Stimulated activated CD8-positive, alpha-beta memory T cell treated with anti-CD3 and anti-CD28 coated beads, Interleukin-15, amount 100 ng/mL, for 48 hours (primary cell): ENCODE measurements around the gene MTCL1.

Experiments
- DNase-seq, 2 donors: peaks; one replicate each; pipeline ENCODE4 v3.0.0-alpha.2; 2020; ENCODE audit warnings: low read depth in 2 of 2

Gene MTCL1

GRCh38 chr18:8771930-8772329 lies 66.6 kb downstream of the MTCL1 start:
- no peak for DNase-seq

GRCh38 chr18:8773980-8774379 lies 68.6 kb downstream of the MTCL1 start:
- DNase-seq = no peak

DNA sequence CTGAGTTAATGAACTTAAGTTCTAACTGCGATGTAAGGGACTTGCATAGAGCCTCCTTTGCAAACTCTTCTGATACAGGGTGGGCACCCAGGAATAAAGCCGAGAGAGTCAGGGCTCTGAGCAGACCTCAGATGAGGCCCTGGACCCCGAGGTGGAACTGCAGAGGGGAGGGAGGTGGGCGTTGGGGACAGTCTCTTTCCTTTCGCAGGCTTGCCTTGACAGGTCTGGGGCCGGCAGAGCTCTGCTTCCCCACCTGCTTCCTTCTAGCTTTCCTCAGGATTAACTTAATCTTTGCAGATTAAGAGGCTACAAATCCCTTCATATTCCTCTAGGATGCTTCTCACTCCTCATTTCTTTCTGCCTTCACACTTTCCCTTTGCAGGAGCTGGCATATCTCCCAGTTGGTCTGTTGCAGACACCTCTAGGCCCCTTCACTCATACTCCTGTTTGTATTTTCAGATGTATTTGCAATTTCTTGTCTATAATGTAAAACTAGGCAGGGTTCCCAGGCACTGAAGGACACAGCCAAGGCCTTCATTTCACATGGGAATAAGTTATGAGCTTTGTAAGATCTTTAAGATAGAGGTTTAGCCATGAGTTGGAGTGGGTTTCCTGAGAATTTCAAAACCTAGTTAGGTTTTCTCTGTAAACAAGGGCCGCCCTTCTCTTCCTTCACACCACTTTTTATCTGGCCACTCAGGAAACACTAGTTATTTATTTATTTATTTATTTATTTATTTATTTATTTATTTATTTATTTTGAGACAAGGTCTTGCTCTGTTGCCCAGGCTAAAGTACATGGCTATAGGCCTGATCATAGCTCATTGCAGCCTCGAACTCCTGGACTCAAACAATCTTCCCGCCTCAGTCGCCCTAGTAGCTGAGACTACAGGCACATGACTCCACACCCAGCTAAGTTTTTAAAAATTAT lies 70.9 kb downstream of the MTCL1 start:
- DNase-seq = no peak

GRCh38 chr18:8777846-8778245 lies 72.5 kb downstream of the MTCL1 start:
- DNase-seq = no peak

- no peak for DNase-seq
These were observed 73.0 kb downstream of the MTCL1 start for GRCh38 chr18:8778386-8778785.

GRCh38 chr18:8778824-8779223 lies 73.5 kb downstream of the MTCL1 start:
- no peak for DNase-seq

- no peak for DNase-seq
These were observed 73.9 kb downstream of the MTCL1 start for GRCh38 chr18:8779251-8779650.

DNA sequence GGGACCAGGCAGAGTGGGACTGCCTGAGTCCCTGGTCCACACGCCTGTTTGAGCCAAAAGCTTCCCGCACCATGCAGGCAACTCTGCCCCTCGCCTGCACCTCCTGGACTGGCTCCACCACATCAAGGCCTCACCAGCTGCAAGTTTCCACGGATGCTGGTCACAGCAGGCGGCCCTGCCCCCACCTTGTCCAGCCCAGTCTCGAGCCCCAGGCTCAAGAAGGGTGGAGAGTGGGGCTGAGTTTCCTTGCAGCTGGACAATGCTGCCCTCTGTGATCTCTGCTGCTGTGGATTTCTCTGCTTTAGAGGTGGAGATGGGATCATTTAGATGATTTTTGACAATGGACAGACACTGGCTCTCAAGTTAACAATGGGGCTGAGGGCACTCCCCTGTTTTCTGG lies 74.9 kb downstream of the MTCL1 start:
- no peak for DNase-seq

DNA sequence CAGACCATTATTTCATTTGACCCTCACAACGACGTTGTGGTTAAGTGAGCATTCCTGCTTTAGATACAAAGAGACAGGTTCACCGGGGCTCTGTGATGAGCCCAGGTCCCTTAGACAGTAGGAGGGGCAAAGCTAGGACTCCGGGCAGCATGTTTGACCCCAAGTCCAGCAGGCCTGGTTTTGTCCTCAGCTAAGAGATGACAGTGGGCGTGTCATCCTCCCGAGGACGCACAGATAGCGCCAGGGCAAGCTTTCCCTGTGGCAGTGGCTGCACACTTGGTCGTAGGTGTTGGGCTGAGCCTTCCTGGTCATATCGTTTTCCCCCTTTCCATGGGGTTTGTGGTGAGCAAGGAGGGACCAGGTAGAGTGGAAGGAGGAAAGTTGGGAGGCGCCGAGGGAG lies 76.3 kb downstream of the MTCL1 start:
- no peak for DNase-seq

DNA sequence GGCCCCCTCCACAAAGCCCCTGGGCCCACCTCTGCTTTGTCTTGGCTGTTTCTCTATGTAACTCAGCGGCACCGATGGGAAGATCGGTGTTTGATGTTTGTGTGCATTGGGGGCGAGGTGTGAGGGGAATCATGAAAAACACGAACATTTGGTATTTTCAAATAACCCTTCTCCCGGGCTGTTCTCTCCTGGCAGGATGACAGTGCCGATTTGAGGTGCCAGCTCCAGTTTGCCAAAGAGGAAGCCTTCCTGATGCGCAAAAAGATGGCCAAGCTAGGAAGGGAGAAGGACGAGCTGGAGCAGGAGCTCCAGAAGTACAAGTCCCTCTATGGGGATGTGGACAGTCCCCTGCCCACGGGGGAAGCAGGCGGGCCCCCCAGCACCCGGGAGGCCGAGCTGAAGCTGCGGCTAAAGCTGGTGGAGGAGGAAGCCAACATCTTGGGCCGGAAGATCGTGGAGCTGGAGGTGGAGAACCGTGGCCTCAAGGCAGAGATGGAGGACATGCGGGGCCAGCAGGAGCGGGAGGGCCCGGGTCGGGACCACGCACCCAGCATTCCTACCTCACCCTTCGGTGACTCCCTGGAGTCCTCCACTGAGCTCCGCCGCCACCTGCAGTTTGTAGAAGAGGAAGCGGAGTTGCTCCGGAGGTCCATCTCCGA lies 78.1 kb downstream of the MTCL1 start:
- no peak for DNase-seq

DNA sequence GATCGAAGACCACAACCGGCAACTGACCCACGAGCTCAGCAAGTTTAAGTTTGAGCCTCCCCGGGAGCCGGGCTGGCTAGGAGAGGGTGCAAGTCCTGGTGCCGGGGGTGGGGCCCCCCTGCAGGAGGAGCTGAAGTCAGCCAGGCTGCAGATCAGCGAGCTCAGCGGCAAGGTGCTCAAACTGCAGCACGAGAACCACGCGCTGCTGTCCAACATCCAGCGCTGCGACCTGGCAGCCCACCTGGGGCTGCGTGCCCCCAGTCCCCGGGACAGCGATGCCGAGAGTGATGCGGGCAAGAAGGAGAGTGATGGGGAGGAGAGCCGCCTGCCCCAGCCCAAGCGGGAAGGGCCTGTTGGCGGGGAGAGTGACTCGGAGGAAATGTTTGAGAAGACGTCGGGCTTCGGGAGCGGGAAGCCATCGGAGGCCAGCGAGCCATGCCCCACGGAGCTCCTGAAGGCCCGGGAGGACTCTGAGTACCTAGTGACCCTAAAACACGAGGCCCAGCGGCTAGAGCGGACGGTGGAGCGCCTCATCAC lies 78.7 kb downstream of the MTCL1 start:
- DNase-seq = no peak

DNA sequence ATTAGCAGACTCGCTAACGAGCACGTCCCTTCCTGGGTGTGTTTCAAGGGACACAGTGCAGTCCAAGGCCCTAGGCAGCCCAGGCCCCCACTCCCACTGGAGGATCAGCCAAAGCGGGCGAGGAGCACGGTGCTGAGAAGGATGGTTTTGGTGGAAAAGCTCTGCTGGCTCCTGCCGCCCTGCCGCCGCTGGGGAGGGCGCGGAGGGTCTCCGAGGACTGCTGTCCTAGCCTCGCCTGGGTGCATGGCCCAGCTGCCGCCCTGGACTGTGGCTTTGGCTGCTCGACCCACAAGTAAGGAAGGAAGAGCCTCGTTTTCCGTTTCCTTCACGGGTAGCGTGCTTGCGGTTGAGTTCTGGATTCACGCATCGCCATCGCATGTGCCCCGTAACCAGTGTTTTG lies 79.9 kb downstream of the MTCL1 start:
- DNase-seq = no peak

GRCh38 chr18:8785855-8786482 lies 80.6 kb downstream of the MTCL1 start:
- DNase-seq = no peak

GRCh38 chr18:8786483-8787370 lies 81.4 kb downstream of the MTCL1 start:
- DNase-seq = no peak

GRCh38 chr18:8787371-8787670 lies 82.0 kb downstream of the MTCL1 start:
- DNase-seq = no peak

DNA sequence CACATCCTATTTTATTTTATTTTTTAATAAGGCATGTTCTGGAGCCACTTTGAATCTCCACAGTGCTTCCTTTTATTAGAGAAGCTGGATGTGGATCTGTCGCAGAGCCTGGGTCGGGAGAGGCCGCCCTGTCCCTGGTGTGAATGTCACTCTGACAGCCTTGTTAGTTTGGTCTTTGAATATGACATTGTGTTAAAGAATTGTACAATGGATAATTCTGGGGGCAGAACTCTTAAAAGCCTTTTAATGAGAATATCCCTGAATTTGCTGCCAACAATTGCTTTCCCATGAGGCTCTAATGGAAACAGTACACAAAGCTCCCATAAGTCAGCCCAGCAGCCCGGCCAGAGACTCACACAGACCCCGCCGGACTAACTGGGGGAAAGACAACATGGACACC lies 82.4 kb downstream of the MTCL1 start:
- DNase-seq = no peak

- DNase-seq = no peak
These were observed 83.4 kb downstream of the MTCL1 start for GRCh38 chr18:8788503-8789429.

- no peak for DNase-seq
These were observed 85.9 kb downstream of the MTCL1 start for GRCh38 chr18:8791171-8791651.

DNA sequence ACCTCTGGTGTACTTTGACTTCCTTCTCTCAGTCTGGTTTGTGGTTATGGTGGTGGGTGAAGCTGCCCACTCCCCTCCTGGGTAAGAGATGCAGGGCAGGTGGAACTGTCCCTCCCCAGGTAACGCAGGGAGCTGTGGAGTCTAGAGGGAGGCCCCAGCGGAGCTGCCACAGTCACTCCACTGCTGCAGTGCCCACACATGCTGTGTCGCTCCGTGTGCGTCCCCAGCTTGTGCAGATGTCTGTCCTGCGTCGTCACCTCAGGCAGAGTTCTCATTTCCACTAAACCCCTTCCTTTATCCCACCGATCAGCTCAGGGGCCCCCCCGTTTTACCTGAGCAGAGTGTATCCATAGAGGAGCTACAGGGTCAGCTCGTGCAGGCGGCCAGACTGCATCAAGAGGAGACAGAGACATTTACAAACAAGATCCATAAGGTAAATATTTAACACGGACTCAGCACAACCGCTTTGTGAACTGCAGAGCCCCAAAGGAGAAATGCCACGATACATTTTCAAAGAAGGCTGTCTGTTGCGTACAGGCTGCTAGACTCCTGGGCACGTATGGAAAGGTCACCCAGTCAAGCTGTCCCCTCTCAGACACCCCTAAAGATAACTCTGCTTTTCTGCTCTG lies 87.4 kb downstream of the MTCL1 start:
- no peak for DNase-seq
